HCT116 (cell line): Measurements from ENCODE around the gene ISG20. TPM values are rescaled to one million over a fixed set of nuclear protein-coding genes. Genes with fewer than 3 reads are reported as not detected.

Experiments used
- ATAC-seq: fragments of 200-7000 bp; cut with Tn5 transposase; 2 replicates; pipeline ENCODE4 v1.9.1; 2020; ENCODE audit warnings: mild to moderate bottlenecking, moderate library complexity
- BruUV-seq: library from RNA; stranded (reverse); fragments of 400-500 nt; replicated peaks from 2 replicates; lab custom pipeline; 2021; lab: Mats Ljungman, UMichigan
- CTCF ChIA-PET: fragments of 300-600 bp; sonication (Branson Sonifier 250); formaldehyde crosslinking; loops from one replicate; lab custom pipeline; 2021; ENCODE audit warnings: antibody characterized with exemption; lab: Charles Lee
- POLR2A ChIA-PET: fragments of 300-600, 350-600 bp; sonication (Branson Sonifier 250); formaldehyde crosslinking; loops from one replicate; lab custom pipeline; 2021; ENCODE audit warnings: antibody characterized with exemption; lab: Charles Lee
- RAD21 ChIA-PET, 2 experiments: fragments of 300-600 bp; sonication (Branson Sonifier 250); formaldehyde crosslinking; loops; one replicate each; lab custom pipeline; 2023; ENCODE audit warnings: low total read pairs in 2 of 2; ENCODE audit not compliant: uncharacterized antibody in 2 of 2, unreplicated experiment in 2 of 2, low non-redundant PET in 1 of 2; lab: Charles Lee
- DNase-seq: peaks from one replicate; pipeline ENCODE4 v3.0.0-alpha.2; 2010; ENCODE audit warnings: low read depth, low spot score
- H2AFZ ChIP-seq: fragments of 200-600 bp; shearing (Covaris generic), sonication (generic); 2 replicates; pipeline ENCODE4 v1.6.1; 2017; ENCODE audit warnings: low read depth, mixed run types, mixed read lengths, antibody characterized with exemption, low read length; ENCODE audit not compliant: poor library complexity, severe bottlenecking
- H3K27ac ChIP-seq: 2 replicates; pipeline ENCODE4 v1.5.1; 2012; ENCODE audit warnings: low read depth, low read length
- H3K27me3 ChIP-seq: fragments of 200-600 bp; sonication (generic); 2 replicates; pipeline ENCODE4 v1.6.1; 2016; ENCODE audit warnings: mixed run types, low read length, mixed read lengths; ENCODE audit not compliant: insufficient read depth
- H3K36me3 ChIP-seq, 2 experiments: fragments of 200-500 bp in 1 of 2; fragments of 200-600 bp in 1 of 2; sonication (Bioruptor generic) in 1 of 2; sonication (generic) in 1 of 2; 2 replicates each; pipeline versions ENCODE4 v1.5.1 to v1.6.1; 2014 to 2016; ENCODE audit warnings: low read length in 2 of 2, inconsistent platforms in 1 of 2, mixed read lengths in 1 of 2, mixed run types in 1 of 2; ENCODE audit not compliant: insufficient read depth in 2 of 2, control insufficient read depth in 1 of 2
- H3K4me1 ChIP-seq, 2 experiments: fragments of 200-600 bp in 1 of 2; sonication (generic) in 1 of 2; 2 replicates each; pipeline versions ENCODE4 v1.5.1 to v1.6.1; 2012 to 2017; ENCODE audit warnings: low read length in 2 of 2, inconsistent platforms in 1 of 2, mild to moderate bottlenecking in 1 of 2, mixed read lengths in 1 of 2, mixed run types in 1 of 2, moderate library complexity in 1 of 2; ENCODE audit not compliant: insufficient read depth in 2 of 2, control insufficient read depth in 1 of 2
- H3K4me2 ChIP-seq: fragments of 200-600 bp; sonication (generic); 2 replicates; pipeline ENCODE4 v1.6.1; 2017; ENCODE audit warnings: mixed run types, low read length, mixed read lengths
- H3K4me3 ChIP-seq, 2 experiments: fragments of 200-600 bp in 1 of 2; sonication (generic) in 1 of 2; replicated peaks in 1 of 2; 2 replicates each; pipeline ENCODE4 v1.5.1; 2011 to 2016; ENCODE audit warnings: low read length in 2 of 2, control low read depth in 1 of 2, low read depth in 1 of 2, mild to moderate bottlenecking in 1 of 2, mixed read lengths in 1 of 2, mixed run types in 1 of 2
- H3K79me2 ChIP-seq: fragments of 200-600 bp; sonication (generic); 2 replicates; pipeline ENCODE4 v1.6.1; 2017; ENCODE audit warnings: mild to moderate bottlenecking, mixed run types, low read length, moderate library complexity, mixed read lengths; ENCODE audit not compliant: insufficient read depth
- H3K9ac ChIP-seq: fragments of 200-600 bp; sonication (generic); 2 replicates; pipeline ENCODE4 v1.6.1; 2016; ENCODE audit warnings: low read length, mixed read lengths
- H3K9me2 ChIP-seq: fragments of 200-600 bp; sonication (generic), shearing (Covaris generic); 2 replicates; pipeline ENCODE4 v1.6.1; 2017; ENCODE audit warnings: mixed run types, mild to moderate bottlenecking, moderate library complexity; ENCODE audit not compliant: insufficient read depth
- H3K9me3 ChIP-seq, 2 experiments: fragments of 200-500 bp in 1 of 2; fragments of 200-600 bp in 1 of 2; sonication (Bioruptor generic) in 1 of 2; sonication (generic) in 1 of 2; 2 replicates each; pipeline ENCODE4 v1.6.1; 2014 to 2017; ENCODE audit warnings: low read length in 2 of 2, mixed read lengths in 2 of 2, inconsistent platforms in 1 of 2, low read depth in 1 of 2, mild to moderate bottlenecking in 1 of 2, mixed run types in 1 of 2, moderate library complexity in 1 of 2; ENCODE audit not compliant: control insufficient read depth in 1 of 2, insufficient read depth in 1 of 2
- H4K20me1 ChIP-seq: fragments of 200-600 bp; sonication (generic), shearing (Covaris generic); 2 replicates; pipeline ENCODE4 v1.6.1; 2017; ENCODE audit warnings: mixed run types, mild to moderate bottlenecking, moderate library complexity; ENCODE audit not compliant: insufficient read depth
- CBX3 ChIP-seq: IDR thresholded peaks from 2 replicates; pipeline ENCODE4 v1.6.1; 2012; ENCODE audit warnings: low read depth
- CEBPB ChIP-seq: IDR thresholded peaks from 2 replicates; pipeline ENCODE4 v1.6.1; 2012; ENCODE audit warnings: low read depth
- EGR1 ChIP-seq: IDR thresholded peaks from 2 replicates; pipeline ENCODE4 v1.6.1; 2012; ENCODE audit warnings: low read depth
- EZH2phosphoT487 ChIP-seq: fragments of 200-600 bp; IDR thresholded peaks from 2 replicates; pipeline ENCODE4 v1.6.1; 2018; ENCODE audit warnings: antibody characterized with exemption, borderline replicate concordance
- POLR2AphosphoS5 ChIP-seq: IDR thresholded peaks from 2 replicates; pipeline ENCODE4 v1.6.1; 2011; ENCODE audit warnings: mild to moderate bottlenecking, low read depth, low read length, moderate library complexity
- RAD21 ChIP-seq: IDR thresholded peaks from 2 replicates; pipeline ENCODE4 v1.6.1; 2012; ENCODE audit warnings: low read depth, mild to moderate bottlenecking
- REST ChIP-seq: IDR thresholded peaks from 2 replicates; pipeline ENCODE4 v1.6.1; 2012; ENCODE audit warnings: low read depth
- SIN3A ChIP-seq: IDR thresholded peaks from 2 replicates; pipeline ENCODE4 v1.6.1; 2012; ENCODE audit warnings: low read depth
- SP1 ChIP-seq: IDR thresholded peaks from 2 replicates; pipeline ENCODE4 v1.6.1; 2012; ENCODE audit warnings: low read depth
- intact Hi-C: fragments of 100-400 bp; cut with micrococcal nuclease; formaldehyde crosslinking; loops from 2 replicates; pipeline ENCODE4 v1.10.0; 2022
- total RNA-seq: library from RNA; stranded (reverse); gene quantifications from one replicate; pipeline ENCODE4 v1.2.1, GENCODE V29; 2021; ENCODE audit not compliant: unreplicated experiment
- TF ChIP-seq, protein P1 (sequence below): IDR thresholded peaks from 2 replicates; pipeline ENCODE4 v1.6.1; 2011; ENCODE audit warnings: mild to moderate bottlenecking, low read length, moderate library complexity; ENCODE audit not compliant: insufficient replicate concordance; ENCODE audit errors: extremely low read depth
- TF ChIP-seq, protein P2 (sequence below): IDR thresholded peaks from 2 replicates; pipeline ENCODE4 v1.6.1; 2012

ISG20 gene
- total RNA-seq, 1 experiment from 2014 or later, result 11.0 TPM

DNA sequence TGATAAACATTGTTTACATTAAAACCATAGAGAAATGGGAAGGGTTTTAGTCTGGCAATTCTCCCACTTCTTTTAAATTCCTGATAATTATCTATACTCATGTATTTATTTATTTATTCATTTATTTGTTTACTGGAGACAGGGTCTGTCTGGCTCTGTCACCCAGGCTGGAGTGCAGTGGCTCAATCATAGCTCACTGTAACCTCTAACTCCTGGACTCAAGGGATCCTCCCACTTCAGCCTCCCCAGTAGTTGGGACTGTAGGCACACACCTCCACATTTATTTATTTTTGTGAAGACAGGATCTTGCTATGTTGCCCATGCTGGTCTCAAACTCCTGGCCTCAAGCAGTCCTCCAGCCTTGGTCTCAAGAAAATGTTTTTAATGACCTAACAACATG is 20.1 kb upstream of the ISG20 start:
- no peaks in the 10 kb centered on the region for H3K27me3 ChIP-seq
- POLR2A ChIA-PET, result no interaction called here
- no peaks in the 10 kb centered on the region for H3K9me2 ChIP-seq
- no peaks in the 10 kb centered on the region for H3K36me3 ChIP-seq
- H3K4me2 ChIP-seq, result no peak overlapping the region
- no peak overlapping the region for H3K9ac ChIP-seq
- peaks cover 10 to 44% of the 10 kb centered on the region in 2 experiments for H3K4me1 ChIP-seq
- TF ChIP-seq EGR1 (no peak), CEBPB (no peak), EZH2phosphoT487 (no peak), REST (no peak), RAD21 (no peak), POLR2AphosphoS5 (no peak), SIN3A (no peak), CBX3 (no peak), SP1 (no peak)
- TF ChIP-seq, protein P1, sequence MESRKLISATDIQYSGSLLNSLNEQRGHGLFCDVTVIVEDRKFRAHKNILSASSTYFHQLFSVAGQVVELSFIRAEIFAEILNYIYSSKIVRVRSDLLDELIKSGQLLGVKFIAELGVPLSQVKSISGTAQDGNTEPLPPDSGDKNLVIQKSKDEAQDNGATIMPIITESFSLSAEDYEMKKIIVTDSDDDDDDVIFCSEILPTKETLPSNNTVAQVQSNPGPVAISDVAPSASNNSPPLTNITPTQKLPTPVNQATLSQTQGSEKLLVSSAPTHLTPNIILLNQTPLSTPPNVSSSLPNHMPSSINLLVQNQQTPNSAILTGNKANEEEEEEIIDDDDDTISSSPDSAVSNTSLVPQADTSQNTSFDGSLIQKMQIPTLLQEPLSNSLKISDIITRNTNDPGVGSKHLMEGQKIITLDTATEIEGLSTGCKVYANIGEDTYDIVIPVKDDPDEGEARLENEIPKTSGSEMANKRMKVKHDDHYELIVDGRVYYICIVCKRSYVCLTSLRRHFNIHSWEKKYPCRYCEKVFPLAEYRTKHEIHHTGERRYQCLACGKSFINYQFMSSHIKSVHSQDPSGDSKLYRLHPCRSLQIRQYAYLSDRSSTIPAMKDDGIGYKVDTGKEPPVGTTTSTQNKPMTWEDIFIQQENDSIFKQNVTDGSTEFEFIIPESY, result no peak
- TF ChIP-seq, protein P2, sequence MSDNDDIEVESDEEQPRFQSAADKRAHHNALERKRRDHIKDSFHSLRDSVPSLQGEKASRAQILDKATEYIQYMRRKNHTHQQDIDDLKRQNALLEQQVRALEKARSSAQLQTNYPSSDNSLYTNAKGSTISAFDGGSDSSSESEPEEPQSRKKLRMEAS, result no peak
- no TSS peak for BruUV-seq
- no peak overlapping the region for H2AFZ ChIP-seq
- DNase-seq (no peak), ATAC-seq (no peak)
- H3K79me2 ChIP-seq, result peaks cover 27% of the 10 kb centered on the region
- no peaks in the 10 kb centered on the region for H3K9me3 ChIP-seq
- H3K4me3 ChIP-seq, result no peak overlapping the region
- peaks cover 5% of the 10 kb centered on the region; the same call in 1 of the 2 replicates for H4K20me1 ChIP-seq
- CTCF ChIA-PET, result no interaction called here
- RAD21 ChIA-PET, result no interaction called here
- intact Hi-C loops, result no loop called here
- no peak overlapping the region for H3K27ac ChIP-seq
